Ectodermal cell (in vitro differentiated cells): ENCODE measurements around the gene PRR33.

ENCODE experiments used
- H3K27ac ChIP-seq: 2 replicates; pipeline ENCODE4 v1.7.0; 2013; ENCODE audit warnings: mild to moderate bottlenecking, low read depth, low read length; ENCODE audit not compliant: insufficient read depth, poor library complexity, severe bottlenecking
- H3K27me3 ChIP-seq: 2 replicates; pipeline ENCODE4 v1.7.0; 2013; ENCODE audit warnings: mild to moderate bottlenecking, low read length; ENCODE audit not compliant: insufficient read depth, control insufficient read depth, poor library complexity, severe bottlenecking
- H3K36me3 ChIP-seq: one replicate; pipeline ENCODE4 v1.7.0; 2013; ENCODE audit warnings: low read length; ENCODE audit not compliant: control insufficient read depth, insufficient read depth
- H3K4me1 ChIP-seq: one replicate; pipeline ENCODE4 v1.7.0; 2013; ENCODE audit warnings: low read length; ENCODE audit not compliant: control insufficient read depth, insufficient read depth
- H3K4me3 ChIP-seq: 2 replicates; pipeline ENCODE4 v1.7.0; 2013; ENCODE audit warnings: low read depth, low read length, control low read depth; ENCODE audit not compliant: insufficient read depth
- H3K9me3 ChIP-seq: 2 replicates; pipeline ENCODE4 v1.7.0; 2013; ENCODE audit warnings: mild to moderate bottlenecking, low read length, moderate library complexity; ENCODE audit not compliant: control insufficient read depth
- WGBS, 2 experiments: methylation state at CpG; one replicate each; pipeline ENCODE4 v1.1.7; 2013; ENCODE audit warnings: missing lambda C conversion rate in 2 of 2; 5-methylcytosine and 5-hydroxymethylcytosine counted together

PRR33 gene

GRCh38 chr11:1838426-1839144, 53.1 kb downstream of the PRR33 start, which contains the start of gene TNNI2:
TNNI2 (plus strand) TSS chr11:1838981; CDS start chr11:1839697, 716 bp downstream.
- H3K9me3 ChIP-seq: no peaks in the 10 kb centered on the region
- H3K27me3 ChIP-seq: no peaks in the 10 kb centered on the region
- H3K4me3 ChIP-seq: no peak within 1 kb of the TSS
- WGBS, 2 experiments: 93% methylated on average over 32 of the region's 32 CpGs
- H3K36me3 ChIP-seq: no peaks in the 10 kb centered on the region
- no peaks in the 10 kb centered on the region for H3K4me1 ChIP-seq
- no peak within 1 kb of the TSS for H3K27ac ChIP-seq
